Measurements from ENCODE around the gene USP32. TPM values are rescaled to one million over a fixed set of nuclear protein-coding genes. Genes with fewer than 3 reads are reported as not detected.
A peak's percentile ranks its signal among the peaks of the same experiment; 100 is the strongest.

The USP32 gene
- total and polyA plus RNA-seq, 10 of the 15 experiments (the other 5 are each of a cell fraction or from before 2014, with no cell fraction given), result 7.8 to 37.3 (median 25.5) TPM

DNA sequence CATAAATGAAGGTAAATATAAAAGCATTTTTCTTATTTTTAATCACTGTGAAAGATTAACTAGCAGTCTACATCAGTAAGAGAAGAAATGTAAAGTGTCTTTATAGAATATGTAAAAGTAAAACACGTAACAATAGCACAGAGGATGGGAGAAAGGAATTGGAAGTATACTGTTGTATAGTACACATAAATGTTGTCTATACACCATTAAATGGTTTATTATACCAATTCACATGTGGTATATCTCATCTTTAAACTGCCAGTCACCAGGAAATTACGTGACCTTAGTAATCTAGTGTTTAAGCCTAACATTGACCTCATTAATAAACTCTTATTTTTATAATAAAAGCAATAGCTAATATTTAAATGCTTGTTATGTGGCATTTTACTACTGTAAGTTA is 87.4 kb downstream of the USP32 start:
- Histone ChIP-seq H2AFZ (ENCODE audit: control insufficient read depth, low read depth, low read length) (no peak overlapping the region), H3K27me3 (replicated peaks in 1 of 2; ENCODE audit: control insufficient read depth in 2 of 2, insufficient read depth in 2 of 2, low read length in 1 of 2) (no peaks in the 10 kb centered on the region), H4K20me1 (ENCODE audit: control insufficient read depth, insufficient read depth) (no peaks in the 10 kb centered on the region), H3K27ac (ENCODE audit: control insufficient read depth, insufficient read depth) (peak overlapping the region; percentile 3), H3K4me2 (ENCODE audit: control insufficient read depth, insufficient read depth) (no peak overlapping the region), H3K9ac (ENCODE audit: control insufficient read depth, insufficient read depth, low read length) (no peak overlapping the region), H3K4me1 (ENCODE audit: control insufficient read depth, insufficient read depth, low read length) (peaks cover 6% of the 10 kb centered on the region; the same call in 1 of the 2 replicates), H3K36me3 (ENCODE audit: control insufficient read depth in 2 of 2, insufficient read depth in 2 of 2, low read length in 1 of 2) (peaks cover 1 to 3% of the 10 kb centered on the region in 2 experiments; a peak in 3 of 4 replicates), H3K9me3 (replicated peaks; ENCODE audit: control insufficient read depth, insufficient read depth, low read length) (no peaks in the 10 kb centered on the region; the same call in 1 of the 3 replicates), H3K4me3 (no peak overlapping the region), H3K79me2 (ENCODE audit: control insufficient read depth, insufficient read depth, low read length) (peaks cover 7% of the 10 kb centered on the region)
- SMC1A ChIA-PET (ENCODE audit: uncharacterized antibody, unreplicated experiment), result interaction anchor here (1.0 to 2.3 kb wide), 10 partner anchors 9 to 93 kb away, joined by 3 to 10 read pairs (median 4); no protein-coding TSS in a partner anchor
- no peak for DNase-seq (ENCODE audit: low read depth, low spot score)
- in situ Hi-C loops (cut with MboI), result no loop called here
- 97% methylated on average over 2 of the region's 2 CpGs for WGBS (ENCODE audit: insufficient coverage, insufficient replicate concordance, low lambda C conversion rate, missing lambda C conversion rate)
- POLR2A ChIA-PET, result interaction anchor here (0.6 to 0.7 kb wide), 3 partner anchors 11 to 220 kb away, joined by 3 to 6 read pairs (median 4); no protein-coding TSS in a partner anchor
- CTCF ChIA-PET, result interaction anchor here (0.8 to 1.4 kb wide), 5 partner anchors 8 to 88 kb away, joined by 3 to 5 read pairs (median 3); no protein-coding TSS in a partner anchor
- TSS peak; percentile 74 for BruUV-seq (replicated peaks)
- FAIRE-seq, result no peak
- intact Hi-C loops (cut with micrococcal nuclease; ENCODE audit: unreplicated experiment), result no loop called here
- TF ChIP-seq, protein P1, sequence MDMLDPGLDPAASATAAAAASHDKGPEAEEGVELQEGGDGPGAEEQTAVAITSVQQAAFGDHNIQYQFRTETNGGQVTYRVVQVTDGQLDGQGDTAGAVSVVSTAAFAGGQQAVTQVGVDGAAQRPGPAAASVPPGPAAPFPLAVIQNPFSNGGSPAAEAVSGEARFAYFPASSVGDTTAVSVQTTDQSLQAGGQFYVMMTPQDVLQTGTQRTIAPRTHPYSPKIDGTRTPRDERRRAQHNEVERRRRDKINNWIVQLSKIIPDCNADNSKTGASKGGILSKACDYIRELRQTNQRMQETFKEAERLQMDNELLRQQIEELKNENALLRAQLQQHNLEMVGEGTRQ (IDR thresholded peaks at IDR 0.05; ENCODE audit: borderline replicate concordance, low read depth, low read length), result no peak
- TF ChIP-seq ETV6 (conservative IDR thresholded peaks at IDR 0.05 in 1 of 2, IDR thresholded peaks at IDR 0.05 in 1 of 2; ENCODE audit: borderline replicate concordance in 1 of 2, low read depth in 1 of 2) (no peak), STAT3 (IDR thresholded peaks at IDR 0.05; ENCODE audit: low read depth, low read length) (no peak), HCFC1 (IDR thresholded peaks at IDR 0.05; ENCODE audit: low read length) (no peak), RB1 (IDR thresholded peaks at IDR 0.05; ENCODE audit: borderline replicate concordance) (no peak), SMARCA5 (IDR thresholded peaks at IDR 0.05) (no peak), ZNF217 (IDR thresholded peaks at IDR 0.05) (no peak), NFXL1 (IDR thresholded peaks at IDR 0.05; ENCODE audit: borderline replicate concordance) (no peak), FOS (IDR thresholded peaks at IDR 0.05; ENCODE audit: borderline replicate concordance, extremely low read depth, insufficient read length) (no peak), YY1 (IDR thresholded peaks at IDR 0.05; ENCODE audit: low read depth, low read length) (no peak), POU2F2 (IDR thresholded peaks at IDR 0.05; ENCODE audit: borderline replicate concordance, low read depth, low read length) (no peak), KLF5 (IDR thresholded peaks at IDR 0.05; ENCODE audit: partially characterized antibody) (no peak), SIX5 (IDR thresholded peaks at IDR 0.05; ENCODE audit: low read depth, low read length, severe bottlenecking) (no peak), EP300 (IDR thresholded peaks at IDR 0.05; ENCODE audit: borderline replicate concordance in 1 of 2, control insufficient read depth in 1 of 2, low read depth in 2 of 2, low read length in 2 of 2) (no peak), NFIC (IDR thresholded peaks at IDR 0.05; ENCODE audit: low read depth, low read length) (no peak)
- TF ChIP-seq, protein P2, sequence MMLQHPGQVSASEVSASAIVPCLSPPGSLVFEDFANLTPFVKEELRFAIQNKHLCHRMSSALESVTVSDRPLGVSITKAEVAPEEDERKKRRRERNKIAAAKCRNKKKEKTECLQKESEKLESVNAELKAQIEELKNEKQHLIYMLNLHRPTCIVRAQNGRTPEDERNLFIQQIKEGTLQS (IDR thresholded peaks at IDR 0.05; ENCODE audit: borderline replicate concordance, extremely low read depth, low read depth, low read length), result no peak
- TF ChIP-seq, protein P3, sequence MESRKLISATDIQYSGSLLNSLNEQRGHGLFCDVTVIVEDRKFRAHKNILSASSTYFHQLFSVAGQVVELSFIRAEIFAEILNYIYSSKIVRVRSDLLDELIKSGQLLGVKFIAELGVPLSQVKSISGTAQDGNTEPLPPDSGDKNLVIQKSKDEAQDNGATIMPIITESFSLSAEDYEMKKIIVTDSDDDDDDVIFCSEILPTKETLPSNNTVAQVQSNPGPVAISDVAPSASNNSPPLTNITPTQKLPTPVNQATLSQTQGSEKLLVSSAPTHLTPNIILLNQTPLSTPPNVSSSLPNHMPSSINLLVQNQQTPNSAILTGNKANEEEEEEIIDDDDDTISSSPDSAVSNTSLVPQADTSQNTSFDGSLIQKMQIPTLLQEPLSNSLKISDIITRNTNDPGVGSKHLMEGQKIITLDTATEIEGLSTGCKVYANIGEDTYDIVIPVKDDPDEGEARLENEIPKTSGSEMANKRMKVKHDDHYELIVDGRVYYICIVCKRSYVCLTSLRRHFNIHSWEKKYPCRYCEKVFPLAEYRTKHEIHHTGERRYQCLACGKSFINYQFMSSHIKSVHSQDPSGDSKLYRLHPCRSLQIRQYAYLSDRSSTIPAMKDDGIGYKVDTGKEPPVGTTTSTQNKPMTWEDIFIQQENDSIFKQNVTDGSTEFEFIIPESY (IDR thresholded peaks at IDR 0.05), result no peak
- TF ChIP-seq, protein P4, sequence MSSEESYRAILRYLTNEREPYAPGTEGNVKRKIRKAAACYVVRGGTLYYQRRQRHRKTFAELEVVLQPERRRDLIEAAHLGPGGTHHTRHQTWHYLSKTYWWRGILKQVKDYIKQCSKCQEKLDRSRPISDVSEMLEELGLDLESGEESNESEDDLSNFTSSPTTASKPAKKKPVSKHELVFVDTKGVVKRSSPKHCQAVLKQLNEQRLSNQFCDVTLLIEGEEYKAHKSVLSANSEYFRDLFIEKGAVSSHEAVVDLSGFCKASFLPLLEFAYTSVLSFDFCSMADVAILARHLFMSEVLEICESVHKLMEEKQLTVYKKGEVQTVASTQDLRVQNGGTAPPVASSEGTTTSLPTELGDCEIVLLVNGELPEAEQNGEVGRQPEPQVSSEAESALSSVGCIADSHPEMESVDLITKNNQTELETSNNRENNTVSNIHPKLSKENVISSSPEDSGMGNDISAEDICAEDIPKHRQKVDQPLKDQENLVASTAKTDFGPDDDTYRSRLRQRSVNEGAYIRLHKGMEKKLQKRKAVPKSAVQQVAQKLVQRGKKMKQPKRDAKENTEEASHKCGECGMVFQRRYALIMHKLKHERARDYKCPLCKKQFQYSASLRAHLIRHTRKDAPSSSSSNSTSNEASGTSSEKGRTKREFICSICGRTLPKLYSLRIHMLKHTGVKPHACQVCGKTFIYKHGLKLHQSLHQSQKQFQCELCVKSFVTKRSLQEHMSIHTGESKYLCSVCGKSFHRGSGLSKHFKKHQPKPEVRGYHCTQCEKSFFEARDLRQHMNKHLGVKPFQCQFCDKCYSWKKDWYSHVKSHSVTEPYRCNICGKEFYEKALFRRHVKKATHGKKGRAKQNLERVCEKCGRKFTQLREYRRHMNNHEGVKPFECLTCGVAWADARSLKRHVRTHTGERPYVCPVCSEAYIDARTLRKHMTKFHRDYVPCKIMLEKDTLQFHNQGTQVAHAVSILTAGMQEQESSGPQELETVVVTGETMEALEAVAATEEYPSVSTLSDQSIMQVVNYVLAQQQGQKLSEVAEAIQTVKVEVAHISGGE (CRISPR knock-in tag; IDR thresholded peaks at IDR 0.05), result no peak
- RAD21 ChIA-PET (ENCODE audit: unreplicated experiment), result interaction anchor here (0.7 to 2.0 kb wide), 6 partner anchors 9 to 373 kb away, joined by 3 to 7 read pairs (median 5); partner anchors contain the start of gene BCAS3
- ATAC-seq, result no peak

Data from GM12878 (cell line).